Measurements from ENCODE around the gene ETNK1. TPM values are rescaled to one million over a fixed set of nuclear protein-coding genes. Genes with fewer than 3 reads are reported as not detected.

Gene ETNK1
- total RNA-seq, 1 donor from 2014 or later, result 93.1 TPM

GRCh38 chr12:22677781-22678574 lies 53.0 kb downstream of the ETNK1 start:
- H3K27me3 Mint-ChIP-seq, result no peaks in the 10 kb centered on the region
- DNase-seq (ENCODE audit: extremely low spot score, unreplicated experiment), result no peak
- no peak overlapping the region for H3K27ac Mint-ChIP-seq
- peaks cover 62% of the 10 kb centered on the region for H3K36me3 Mint-ChIP-seq
- no peak for TF ChIP-seq CTCF (conservative IDR thresholded peaks at IDR 0.05)
- no peaks in the 10 kb centered on the region for H3K9me3 Mint-ChIP-seq
- no peaks in the 10 kb centered on the region for H3K4me1 Mint-ChIP-seq (ENCODE audit: unreplicated experiment)
- no peak overlapping the region for H3K4me3 Mint-ChIP-seq

GRCh38 chr12:22682663-22683062 lies 57.7 kb downstream of the ETNK1 start:
- TF ChIP-seq CTCF (conservative IDR thresholded peaks at IDR 0.05), result no peak
- H3K27me3 Mint-ChIP-seq, result no peaks in the 10 kb centered on the region
- no peak for DNase-seq (ENCODE audit: extremely low spot score, unreplicated experiment)
- no peak overlapping the region for H3K27ac Mint-ChIP-seq
- no peak overlapping the region for H3K4me3 Mint-ChIP-seq
- no peaks in the 10 kb centered on the region for H3K4me1 Mint-ChIP-seq (ENCODE audit: unreplicated experiment)
- peaks cover 51% of the 10 kb centered on the region for H3K36me3 Mint-ChIP-seq
- no peaks in the 10 kb centered on the region for H3K9me3 Mint-ChIP-seq

GRCh38 chr12:22683131-22683530 lies 58.2 kb downstream of the ETNK1 start:
- Mint-ChIP-seq H3K36me3 (peaks cover 47% of the 10 kb centered on the region), H3K27ac (no peak overlapping the region), H3K9me3 (no peaks in the 10 kb centered on the region), H3K4me3 (no peak overlapping the region), H3K27me3 (no peaks in the 10 kb centered on the region), H3K4me1 (ENCODE audit: unreplicated experiment) (no peaks in the 10 kb centered on the region)
- no peak for TF ChIP-seq CTCF (conservative IDR thresholded peaks at IDR 0.05)
- DNase-seq (ENCODE audit: extremely low spot score, unreplicated experiment), result no peak

- H3K4me3 Mint-ChIP-seq, result no peak overlapping the region
Measured at GRCh38 chr12:22684140-22685118, 59.5 kb downstream of the ETNK1 start.

GRCh38 chr12:22686193-22686592 lies 61.2 kb downstream of the ETNK1 start:
- Mint-ChIP-seq H3K27me3 (no peaks in the 10 kb centered on the region), H3K9me3 (no peaks in the 10 kb centered on the region), H3K4me3 (no peak overlapping the region), H3K27ac (no peak overlapping the region), H3K36me3 (peaks cover 21% of the 10 kb centered on the region), H3K4me1 (ENCODE audit: unreplicated experiment) (no peaks in the 10 kb centered on the region)
- TF ChIP-seq CTCF (conservative IDR thresholded peaks at IDR 0.05), result no peak
- no peak for DNase-seq (ENCODE audit: extremely low spot score, unreplicated experiment)

More at GRCh38 chr12:22684140-22685118, 59.5 kb downstream of the ETNK1 start:
- TF ChIP-seq CTCF (conservative IDR thresholded peaks at IDR 0.05), result peak; percentile 84
- H3K27ac Mint-ChIP-seq, result no peak overlapping the region
- no peaks in the 10 kb centered on the region for H3K4me1 Mint-ChIP-seq (ENCODE audit: unreplicated experiment)
- DNase-seq (ENCODE audit: extremely low spot score, unreplicated experiment), result no peak
- H3K27me3 Mint-ChIP-seq, result no peaks in the 10 kb centered on the region
- peaks cover 34% of the 10 kb centered on the region for H3K36me3 Mint-ChIP-seq
- H3K9me3 Mint-ChIP-seq, result no peaks in the 10 kb centered on the region
